Loucy (cell line): ENCODE data around the gene PDIA4.

Source experiments
- EZH2phosphoT487 ChIP-seq: fragments of 200-600 bp; IDR thresholded peaks from 2 replicates; pipeline ENCODE4 v1.6.1; 2018; ENCODE audit warnings: antibody characterized with exemption, mild to moderate bottlenecking, moderate library complexity, borderline replicate concordance
- TF ChIP-seq, protein P1 (sequence below): fragments of 200-600 bp; sonication (generic); conservative IDR thresholded peaks from 2 replicates; pipeline ENCODE4 v1.5.1; 2014; ENCODE audit warnings: mild to moderate bottlenecking, antibody characterized with exemption, low read length

DNA sequence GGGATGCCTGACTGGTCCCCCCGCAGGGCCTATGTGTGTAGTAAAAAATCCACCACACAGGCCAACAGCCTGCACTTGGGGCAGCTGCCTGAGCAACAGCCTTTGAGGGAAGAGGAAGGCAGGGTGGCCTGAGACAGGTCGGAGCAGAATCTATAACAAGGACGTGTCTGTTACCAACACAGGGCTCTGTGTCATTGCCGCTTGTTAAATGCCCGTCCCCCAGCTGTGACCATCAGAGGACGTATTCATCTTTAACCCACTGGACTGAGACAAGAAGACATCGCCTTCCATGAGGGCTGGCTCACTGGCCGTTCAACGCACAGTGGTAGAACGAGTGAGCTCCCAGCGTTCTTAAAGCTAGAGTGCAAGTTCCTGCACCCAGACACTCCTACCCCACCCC, 7.8 kb downstream of the PDIA4 start:
- TF ChIP-seq, protein P1, sequence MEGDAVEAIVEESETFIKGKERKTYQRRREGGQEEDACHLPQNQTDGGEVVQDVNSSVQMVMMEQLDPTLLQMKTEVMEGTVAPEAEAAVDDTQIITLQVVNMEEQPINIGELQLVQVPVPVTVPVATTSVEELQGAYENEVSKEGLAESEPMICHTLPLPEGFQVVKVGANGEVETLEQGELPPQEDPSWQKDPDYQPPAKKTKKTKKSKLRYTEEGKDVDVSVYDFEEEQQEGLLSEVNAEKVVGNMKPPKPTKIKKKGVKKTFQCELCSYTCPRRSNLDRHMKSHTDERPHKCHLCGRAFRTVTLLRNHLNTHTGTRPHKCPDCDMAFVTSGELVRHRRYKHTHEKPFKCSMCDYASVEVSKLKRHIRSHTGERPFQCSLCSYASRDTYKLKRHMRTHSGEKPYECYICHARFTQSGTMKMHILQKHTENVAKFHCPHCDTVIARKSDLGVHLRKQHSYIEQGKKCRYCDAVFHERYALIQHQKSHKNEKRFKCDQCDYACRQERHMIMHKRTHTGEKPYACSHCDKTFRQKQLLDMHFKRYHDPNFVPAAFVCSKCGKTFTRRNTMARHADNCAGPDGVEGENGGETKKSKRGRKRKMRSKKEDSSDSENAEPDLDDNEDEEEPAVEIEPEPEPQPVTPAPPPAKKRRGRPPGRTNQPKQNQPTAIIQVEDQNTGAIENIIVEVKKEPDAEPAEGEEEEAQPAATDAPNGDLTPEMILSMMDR = no peak
- TF ChIP-seq EZH2phosphoT487 = no peak
